ENCODE measurements around the gene B3GAT2. TPM values are rescaled to one million over a fixed set of nuclear protein-coding genes. Genes with fewer than 3 reads are reported as not detected.

The B3GAT2 gene
- total RNA-seq, 2 donors from 2014 or later, result 0.31 to 0.42 TPM

DNA sequence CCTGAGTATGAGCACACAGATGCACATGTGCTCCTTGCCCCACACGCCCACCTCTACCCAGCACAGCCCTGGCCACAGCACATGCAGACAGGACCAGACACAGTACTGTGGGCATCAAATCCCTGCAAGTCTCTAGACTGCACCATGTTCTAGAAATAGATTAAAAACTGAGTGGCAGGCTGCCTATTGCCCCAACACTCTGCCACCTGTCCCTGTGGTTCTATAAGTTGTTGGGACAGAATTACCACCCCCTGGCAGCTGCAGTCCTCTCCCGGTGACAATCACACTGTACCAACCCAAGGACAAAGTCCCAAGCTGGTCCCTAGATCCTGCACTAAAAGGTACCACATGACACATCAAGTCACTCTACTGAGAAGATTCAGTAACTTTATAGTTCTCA lies 70.2 kb downstream of the B3GAT2 start:
- Histone ChIP-seq H3K4me3 (ENCODE audit: low read length) (no peak overlapping the region), H3K9me3 (ENCODE audit: control insufficient read depth, low read length) (no peaks in the 10 kb centered on the region), H3K4me1 (ENCODE audit: control insufficient read depth, insufficient read depth, low read length) (peaks cover 3% of the 10 kb centered on the region), H3K36me3 (ENCODE audit: control insufficient read depth, insufficient read depth, low read length) (no peaks in the 10 kb centered on the region), H3K27me3 (ENCODE audit: control insufficient read depth, insufficient read depth, low read length, poor library complexity, severe bottlenecking) (peaks cover 10% of the 10 kb centered on the region), H3K27ac (ENCODE audit: low read depth, low read length) (no peak overlapping the region), H3K9ac (ENCODE audit: extremely low read depth, low read length, poor library complexity, severe bottlenecking) (no peak overlapping the region)
- WGBS, 2 experiments (ENCODE audit: insufficient coverage in 1 of 2, insufficient read length in 1 of 2), result 82 to 88% methylated on average over 1 to 2 of the region's 2 CpGs
- Mint-ChIP-seq H3K27me3 (ENCODE audit: insufficient read depth) (peaks cover 4% of the 10 kb centered on the region), H3K4me3 (no peak overlapping the region), H3K4me1 (peaks cover 26% of the 10 kb centered on the region), H3K27ac (no peak overlapping the region), H3K9me3 (no peaks in the 10 kb centered on the region), H3K36me3 (ENCODE audit: low read depth) (no peaks in the 10 kb centered on the region)
- no peak for DNase-seq
- TF ChIP-seq, protein P1, sequence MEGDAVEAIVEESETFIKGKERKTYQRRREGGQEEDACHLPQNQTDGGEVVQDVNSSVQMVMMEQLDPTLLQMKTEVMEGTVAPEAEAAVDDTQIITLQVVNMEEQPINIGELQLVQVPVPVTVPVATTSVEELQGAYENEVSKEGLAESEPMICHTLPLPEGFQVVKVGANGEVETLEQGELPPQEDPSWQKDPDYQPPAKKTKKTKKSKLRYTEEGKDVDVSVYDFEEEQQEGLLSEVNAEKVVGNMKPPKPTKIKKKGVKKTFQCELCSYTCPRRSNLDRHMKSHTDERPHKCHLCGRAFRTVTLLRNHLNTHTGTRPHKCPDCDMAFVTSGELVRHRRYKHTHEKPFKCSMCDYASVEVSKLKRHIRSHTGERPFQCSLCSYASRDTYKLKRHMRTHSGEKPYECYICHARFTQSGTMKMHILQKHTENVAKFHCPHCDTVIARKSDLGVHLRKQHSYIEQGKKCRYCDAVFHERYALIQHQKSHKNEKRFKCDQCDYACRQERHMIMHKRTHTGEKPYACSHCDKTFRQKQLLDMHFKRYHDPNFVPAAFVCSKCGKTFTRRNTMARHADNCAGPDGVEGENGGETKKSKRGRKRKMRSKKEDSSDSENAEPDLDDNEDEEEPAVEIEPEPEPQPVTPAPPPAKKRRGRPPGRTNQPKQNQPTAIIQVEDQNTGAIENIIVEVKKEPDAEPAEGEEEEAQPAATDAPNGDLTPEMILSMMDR (conservative IDR thresholded peaks at IDR 0.05), result no peak

DNA sequence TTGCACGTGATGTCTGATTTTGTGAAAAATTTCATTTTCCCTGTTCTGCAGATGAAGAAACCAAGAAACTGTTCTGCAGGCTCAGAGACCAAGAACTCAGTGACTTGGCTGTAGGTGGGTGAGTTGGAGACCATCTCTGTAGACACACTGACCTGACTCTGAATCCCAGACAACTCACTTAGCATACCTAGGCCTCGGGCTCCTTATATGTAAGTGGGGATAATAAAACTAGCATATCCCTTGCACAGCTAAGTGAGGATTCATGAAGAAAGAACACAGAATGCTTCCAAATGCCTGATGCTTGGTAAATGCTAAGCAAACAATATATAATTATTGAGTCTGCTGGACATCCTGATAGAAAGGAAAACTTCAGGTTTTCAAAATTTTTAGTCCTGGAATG lies 70.8 kb downstream of the B3GAT2 start:
- Histone ChIP-seq H3K27ac (ENCODE audit: low read depth, low read length) (no peak overlapping the region), H3K4me3 (ENCODE audit: low read length) (no peak overlapping the region), H3K9ac (ENCODE audit: extremely low read depth, low read length, poor library complexity, severe bottlenecking) (no peak overlapping the region), H3K27me3 (ENCODE audit: control insufficient read depth, insufficient read depth, low read length, poor library complexity, severe bottlenecking) (peaks cover 10% of the 10 kb centered on the region), H3K9me3 (ENCODE audit: control insufficient read depth, low read length) (no peaks in the 10 kb centered on the region), H3K36me3 (ENCODE audit: control insufficient read depth, insufficient read depth, low read length) (no peaks in the 10 kb centered on the region), H3K4me1 (ENCODE audit: control insufficient read depth, insufficient read depth, low read length) (peaks cover 3% of the 10 kb centered on the region)
- H3K4me3 Mint-ChIP-seq, result no peak overlapping the region
- no peak overlapping the region for H3K27ac Mint-ChIP-seq
- WGBS, 2 experiments (ENCODE audit: insufficient coverage in 1 of 2, insufficient read length in 1 of 2), result 88 to 89% methylated on average over 1 to 2 of the region's 2 CpGs
- H3K9me3 Mint-ChIP-seq, result no peaks in the 10 kb centered on the region
- DNase-seq, result no peak
- H3K4me1 Mint-ChIP-seq, result peaks cover 26% of the 10 kb centered on the region
- H3K36me3 Mint-ChIP-seq (ENCODE audit: low read depth), result no peaks in the 10 kb centered on the region
- H3K27me3 Mint-ChIP-seq (ENCODE audit: insufficient read depth), result peaks cover 4% of the 10 kb centered on the region
- TF ChIP-seq, protein P1 (conservative IDR thresholded peaks at IDR 0.05), result no peak

DNA sequence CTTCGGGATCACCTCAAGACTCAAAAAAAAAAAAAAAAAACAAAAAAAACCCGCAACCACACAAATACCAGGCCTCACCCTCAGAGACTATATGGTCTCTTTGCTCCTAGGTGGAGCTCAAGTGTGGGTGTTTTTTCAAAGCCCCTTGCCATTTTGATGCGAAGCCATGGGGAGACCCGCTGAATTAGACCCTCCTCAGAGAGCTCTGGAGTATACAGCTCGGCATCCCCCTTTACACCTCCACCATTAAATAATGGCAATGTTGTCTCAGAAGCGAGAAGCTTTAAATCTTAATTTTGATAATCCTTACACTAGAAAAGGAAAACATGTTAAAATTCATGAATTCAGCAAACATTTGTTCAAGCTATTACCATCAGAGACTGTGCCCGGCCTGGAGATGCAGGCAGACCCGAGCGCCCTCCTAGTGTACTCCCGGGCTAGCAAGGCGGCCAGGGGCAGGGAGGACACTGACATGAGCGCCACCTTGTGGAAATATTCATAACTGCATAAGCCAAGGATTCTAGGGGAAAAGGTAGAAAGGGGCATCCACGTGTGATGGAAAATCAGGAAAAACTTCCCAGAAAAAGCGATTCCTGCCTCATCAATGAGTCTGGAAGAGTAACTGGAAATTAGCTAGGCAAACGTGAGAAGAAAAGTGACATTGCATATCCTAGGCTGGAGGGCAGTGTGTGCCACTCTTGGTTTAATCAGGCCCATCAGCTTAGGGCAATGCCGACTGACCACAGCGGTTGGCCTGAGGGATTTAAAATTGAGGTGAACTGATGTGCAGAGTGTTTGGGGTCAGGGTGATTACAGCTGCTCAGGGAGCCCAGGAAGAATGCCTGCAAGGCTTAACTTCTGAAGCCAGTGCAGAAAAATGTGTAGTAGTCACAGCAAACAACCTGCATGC lies 72.5 kb downstream of the B3GAT2 start:
- DNase-seq, result peak; percentile 91
- Histone ChIP-seq H3K4me1 (ENCODE audit: control insufficient read depth, insufficient read depth, low read length) (peaks cover 3% of the 10 kb centered on the region), H3K4me3 (ENCODE audit: low read length) (no peak overlapping the region), H3K9ac (ENCODE audit: extremely low read depth, low read length, poor library complexity, severe bottlenecking) (no peak overlapping the region), H3K36me3 (ENCODE audit: control insufficient read depth, insufficient read depth, low read length) (no peaks in the 10 kb centered on the region), H3K27me3 (ENCODE audit: control insufficient read depth, insufficient read depth, low read length, poor library complexity, severe bottlenecking) (peaks cover 10% of the 10 kb centered on the region), H3K9me3 (ENCODE audit: control insufficient read depth, low read length) (no peaks in the 10 kb centered on the region), H3K27ac (ENCODE audit: low read depth, low read length) (no peak overlapping the region)
- Mint-ChIP-seq H3K36me3 (ENCODE audit: low read depth) (no peaks in the 10 kb centered on the region), H3K4me3 (no peak overlapping the region), H3K9me3 (no peaks in the 10 kb centered on the region), H3K27me3 (ENCODE audit: insufficient read depth) (peaks cover 4% of the 10 kb centered on the region), H3K4me1 (peaks cover 15% of the 10 kb centered on the region), H3K27ac (no peak overlapping the region)
- TF ChIP-seq, protein P1 (conservative IDR thresholded peaks at IDR 0.05), result peak; percentile 92
- WGBS, 2 experiments (ENCODE audit: insufficient coverage in 1 of 2, insufficient read length in 1 of 2), result 43 to 45% methylated on average over 9 to 17 of the region's 17 CpGs
